Esophagus squamous epithelium (tissue), 5 donors: ENCODE results near the gene DIP2A. TPM values are rescaled to one million over a fixed set of nuclear protein-coding genes. Genes with fewer than 3 reads are reported as not detected.

Experiments
- DNase-seq: peaks from one replicate; lab custom pipeline; 2025; lab: John Stamatoyannopoulos, UW
- H3K27ac ChIP-seq, 4 donors: fragments of 200-600 bp; sonication (generic); one replicate each; pipeline ENCODE4 v1.5.1; 2016 to 2019; ENCODE audit warnings: mild to moderate bottlenecking in 1 of 4
- H3K27me3 ChIP-seq, 4 donors: fragments of 200-600 bp; sonication (generic); 1 replicate in 3 of 4; 2 replicates in 1 of 4; pipeline versions ENCODE4 v1.5.1 to v1.6.0; 2017 to 2021; ENCODE audit warnings: antibody characterized with exemption in 1 of 4
- H3K36me3 ChIP-seq, 3 donors: fragments of 200-600 bp; sonication (generic); one replicate each; pipeline ENCODE4 v1.5.1; 2016 to 2019
- H3K4me1 ChIP-seq, 3 donors: fragments of 200-600 bp; sonication (generic); one replicate each; pipeline ENCODE4 v1.5.1; 2017 to 2019
- H3K4me3 ChIP-seq, 4 donors: fragments of 200-600 bp; sonication (generic); 1 replicate in 3 of 4; 2 replicates in 1 of 4; pipeline ENCODE4 v1.5.1; 2016 to 2019; ENCODE audit warnings: mild to moderate bottlenecking in 2 of 4, moderate library complexity in 1 of 4
- H3K9me3 ChIP-seq, 3 donors: fragments of 200-600 bp; sonication (generic); one replicate each; pipeline ENCODE4 v1.5.1; 2016 to 2019
- CTCF ChIP-seq, 6 experiments: fragments of 450-650 bp in 4 of 6; fragments of 200-600 bp in 2 of 6; sonication (generic) in 2 of 6; IDR thresholded peaks; one replicate each; pipeline ENCODE4 v1.5.1; 2016 to 2019; ENCODE audit warnings: antibody characterized with exemption in 6 of 6, mild to moderate bottlenecking in 4 of 6, moderate library complexity in 4 of 6
- POLR2A ChIP-seq, 4 donors: fragments of 450-650 bp; IDR thresholded peaks; one replicate each; pipeline ENCODE4 v1.6.1; 2017; ENCODE audit warnings: antibody characterized with exemption in 4 of 4, mild to moderate bottlenecking in 4 of 4, moderate library complexity in 3 of 4
- WGBS, 2 donors: methylation state at CpG; one replicate each; pipeline ENCODE4 v1.1.5; 2018; 5-methylcytosine and 5-hydroxymethylcytosine counted together
- intact Hi-C: fragments of 100-400 bp; cut with DNase I; formaldehyde crosslinking; loops from one replicate; pipeline ENCODE4 v1.15.0; 2022
- total RNA-seq, 4 donors: library from RNA; depleted of rRNA; stranded (reverse); fragments of >200 nt; gene quantifications; one replicate each; pipeline ENCODE4 v1.1.0, GENCODE V29; 2016
- donor health status: DM: yes; HTN: yes; CAD: no.

Gene DIP2A
- total RNA-seq, 4 donors from 2014 or later = 16.7 to 40.3 (median 33.0) TPM

GRCh38 chr21:46527801-46528200 is 69.1 kb downstream of the DIP2A start:
- Histone ChIP-seq H3K4me3 (no peak overlapping the region), H3K4me1 (peaks cover 0 to 4% (median 0%) of the 10 kb centered on the region in 3 donors), H3K9me3 (no peaks in the 10 kb centered on the region), H3K27me3 (no peaks in the 10 kb centered on the region), H3K36me3 (peaks cover 0 to 65% (median 3%) of the 10 kb centered on the region in 3 donors), H3K27ac (no peak overlapping the region)
- intact Hi-C loops = no loop called here
- TF ChIP-seq CTCF (IDR thresholded peaks at IDR 0.05) = no peak
- no peak for TF ChIP-seq POLR2A (IDR thresholded peaks at IDR 0.05)
- no peak for DNase-seq
- WGBS, 2 donors = 90 to 94% methylated on average over 4 of the region's 4 CpGs

GRCh38 chr21:46532080-46532479 is 73.4 kb downstream of the DIP2A start:
- intact Hi-C loops = no loop called here
- TF ChIP-seq POLR2A (IDR thresholded peaks at IDR 0.05) (no peak), CTCF (IDR thresholded peaks at IDR 0.05) (no peak)
- Histone ChIP-seq H3K4me3 (no peak overlapping the region), H3K4me1 (no peaks in the 10 kb centered on the region), H3K36me3 (peaks cover 0 to 87% (median 19%) of the 10 kb centered on the region in 3 donors), H3K27me3 (no peaks in the 10 kb centered on the region), H3K9me3 (no peaks in the 10 kb centered on the region), H3K27ac (no peak overlapping the region)
- DNase-seq = no peak
- 82 to 92% methylated on average over 7 of the region's 7 CpGs for WGBS, 2 donors

GRCh38 chr21:46537026-46537425 is 78.3 kb downstream of the DIP2A start:
- no peak for DNase-seq
- no peak overlapping the region for H3K4me3 ChIP-seq
- H3K27me3 ChIP-seq = no peaks in the 10 kb centered on the region
- 79 to 92% methylated on average over 6 of the region's 6 CpGs for WGBS, 2 donors
- no peaks in the 10 kb centered on the region for H3K4me1 ChIP-seq
- H3K27ac ChIP-seq = no peak overlapping the region
- no peaks in the 10 kb centered on the region for H3K9me3 ChIP-seq
- intact Hi-C loops = no loop called here
- TF ChIP-seq POLR2A (IDR thresholded peaks at IDR 0.05) (no peak), CTCF (IDR thresholded peaks at IDR 0.05) (no peak)
- peaks cover 9 to 100% (median 41%) of the 10 kb centered on the region in 3 donors for H3K36me3 ChIP-seq

- no peaks in the 10 kb centered on the region for H3K4me1 ChIP-seq
- no peak for DNase-seq
Measured at GRCh38 chr21:46538262-46538661, 79.6 kb downstream of the DIP2A start.

More at GRCh38 chr21:46538262-46538661, 79.6 kb downstream of the DIP2A start:
- Histone ChIP-seq H3K4me3 (no peak overlapping the region), H3K36me3 (peaks cover 9 to 100% (median 46%) of the 10 kb centered on the region in 3 donors), H3K9me3 (no peaks in the 10 kb centered on the region), H3K27me3 (no peaks in the 10 kb centered on the region), H3K27ac (no peak overlapping the region)
- 87 to 92% methylated on average over 9 to 14 of the region's 16 CpGs for WGBS, 2 donors
- intact Hi-C loops = no loop called here
- no peak for TF ChIP-seq POLR2A (IDR thresholded peaks at IDR 0.05)
- TF ChIP-seq CTCF (IDR thresholded peaks at IDR 0.05) = no peak
